ENCODE data around the gene SLC45A1. TPM values are rescaled to one million over a fixed set of nuclear protein-coding genes. Genes with fewer than 3 reads are reported as not detected.
"Not testable (repeated sequence)": the region's sequence is repeated elsewhere in the genome, so short reads cannot be mapped to it uniquely, and the experiment has no call there.

The SLC45A1 gene
- total RNA-seq, 4 donors from 2014 or later = 0.13 to 3.4 (median 1.4) TPM

GRCh38 chr1:8379513-8380186, 61.7 kb downstream of the SLC45A1 start:
- WGBS, 2 donors = 80 to 89% methylated on average over 14 of the region's 14 CpGs
- TF ChIP-seq CTCF (IDR thresholded peaks at IDR 0.05) = no peak
- TF ChIP-seq POLR2A (IDR thresholded peaks at IDR 0.05) = no peak
- intact Hi-C loops (cut with DNase I; ENCODE audit: low total_unique reads) = no loop called here
- H3K4me3 ChIP-seq (ENCODE audit: low read depth, poor library complexity, severe bottlenecking) = no peak overlapping the region
- DNase-seq (ENCODE audit: low spot score in 2 of 2) = peak in 1 of 2 donors; percentile 77

- intact Hi-C loops (cut with DNase I; ENCODE audit: low total_unique reads); H3K4me3 ChIP-seq (ENCODE audit: low read depth, poor library complexity, severe bottlenecking): not testable (repeated sequence)
- DNase-seq (ENCODE audit: low spot score in 2 of 2) = peak in 1 of 2 donors; percentile 18
- 87 to 91% methylated on average over 6 of the region's 6 CpGs for WGBS, 2 donors
Observed at GRCh38 chr1:8380310-8380709, 62.4 kb downstream of the SLC45A1 start.

DNA sequence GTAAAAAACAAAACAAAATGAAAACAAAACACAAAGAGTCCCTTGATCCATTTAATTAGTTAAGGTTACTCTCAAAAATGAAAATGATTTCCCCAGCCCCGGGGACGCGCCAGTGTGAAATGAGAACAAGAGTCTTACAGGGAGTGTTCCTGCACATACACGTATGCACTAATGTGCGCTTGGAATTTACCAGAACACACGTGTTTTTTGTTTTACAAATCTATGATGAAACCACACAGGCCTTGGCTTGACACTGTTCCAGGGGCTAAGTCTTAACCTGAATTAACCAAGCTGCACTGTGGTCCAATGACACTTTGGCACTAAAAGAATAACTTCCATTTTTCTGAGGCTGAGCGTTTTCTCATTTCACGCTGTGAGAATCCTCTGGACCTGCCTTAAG, 63.7 kb downstream of the SLC45A1 start:
- DNase-seq (ENCODE audit: low spot score in 2 of 2) = peak in 1 of 2 donors; percentile 85
- TF ChIP-seq CTCF (IDR thresholded peaks at IDR 0.05) = no peak
- TF ChIP-seq POLR2A (IDR thresholded peaks at IDR 0.05) = no peak
- WGBS, 2 donors = 44 to 47% methylated on average over 8 of the region's 8 CpGs
- H3K4me3 ChIP-seq (ENCODE audit: low read depth, poor library complexity, severe bottlenecking) = no peak overlapping the region
- intact Hi-C loops (cut with DNase I; ENCODE audit: low total_unique reads) = no loop called here

GRCh38 chr1:8382051-8382505, 64.2 kb downstream of the SLC45A1 start:
- H3K4me3 ChIP-seq (ENCODE audit: low read depth, poor library complexity, severe bottlenecking) = no peak overlapping the region
- no peak for TF ChIP-seq CTCF (IDR thresholded peaks at IDR 0.05)
- TF ChIP-seq POLR2A (IDR thresholded peaks at IDR 0.05) = no peak
- DNase-seq (ENCODE audit: low spot score in 2 of 2) = peak in 1 of 2 donors; percentile 49
- 82 to 88% methylated on average over 9 of the region's 9 CpGs for WGBS, 2 donors
- intact Hi-C loops (cut with DNase I; ENCODE audit: low total_unique reads) = no loop called here

- intact Hi-C loops (cut with DNase I; ENCODE audit: low total_unique reads) = no loop called here
- peak in 1 of 2 donors; percentile 32 for DNase-seq (ENCODE audit: low spot score in 2 of 2)
- 80 to 83% methylated on average over 15 of the region's 15 CpGs for WGBS, 2 donors
- TF ChIP-seq CTCF (IDR thresholded peaks at IDR 0.05) = no peak
- TF ChIP-seq POLR2A (IDR thresholded peaks at IDR 0.05) = no peak
- H3K4me3 ChIP-seq (ENCODE audit: low read depth, poor library complexity, severe bottlenecking) = no peak overlapping the region
Observed at GRCh38 chr1:8382608-8383505, 64.9 kb downstream of the SLC45A1 start.

GRCh38 chr1:8384088-8384487, 66.2 kb downstream of the SLC45A1 start:
- no peak overlapping the region for H3K4me3 ChIP-seq (ENCODE audit: low read depth, poor library complexity, severe bottlenecking)
- intact Hi-C loops (cut with DNase I; ENCODE audit: low total_unique reads) = no loop called here
- peak in 1 of 2 donors; percentile 31 for DNase-seq (ENCODE audit: low spot score in 2 of 2)
- WGBS, 2 donors = 76 to 84% methylated on average over 6 of the region's 6 CpGs
- TF ChIP-seq CTCF (IDR thresholded peaks at IDR 0.05) = no peak
- TF ChIP-seq POLR2A (IDR thresholded peaks at IDR 0.05) = no peak

Measured in lower leg skin (tissue), 4 donors.